GM21737 (cell line): ENCODE results near the gene SLC12A3.
A peak's percentile ranks its signal among the peaks of the same experiment; 100 is the strongest.

ENCODE experiments used
- ATAC-seq: cut with Tn5 transposase; IDR thresholded peaks from one replicate; pipeline ENCODE4 v1.9.1; 2021; ENCODE audit warnings: mild to moderate bottlenecking, moderate library complexity; ENCODE audit not compliant: unreplicated experiment

Gene SLC12A3

DNA sequence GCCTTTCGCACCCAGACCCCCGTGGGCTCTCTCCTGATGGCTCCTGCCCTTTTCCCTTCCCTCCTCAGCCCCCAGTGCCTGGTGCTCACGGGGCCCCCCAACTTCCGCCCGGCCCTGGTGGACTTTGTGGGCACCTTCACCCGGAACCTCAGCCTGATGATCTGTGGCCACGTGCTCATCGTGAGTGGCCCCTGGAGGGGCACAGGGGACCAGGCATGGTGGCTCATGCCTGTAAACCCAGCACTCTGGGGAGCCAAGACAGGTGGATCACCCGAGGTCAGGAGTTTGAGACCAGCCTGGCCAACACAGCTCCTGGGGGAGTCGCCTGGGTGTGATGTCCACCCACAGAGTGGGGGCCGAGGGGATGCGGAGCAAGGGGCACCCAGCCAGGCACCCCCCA, 21.3 kb downstream of the SLC12A3 start:
- no peak for ATAC-seq

DNA sequence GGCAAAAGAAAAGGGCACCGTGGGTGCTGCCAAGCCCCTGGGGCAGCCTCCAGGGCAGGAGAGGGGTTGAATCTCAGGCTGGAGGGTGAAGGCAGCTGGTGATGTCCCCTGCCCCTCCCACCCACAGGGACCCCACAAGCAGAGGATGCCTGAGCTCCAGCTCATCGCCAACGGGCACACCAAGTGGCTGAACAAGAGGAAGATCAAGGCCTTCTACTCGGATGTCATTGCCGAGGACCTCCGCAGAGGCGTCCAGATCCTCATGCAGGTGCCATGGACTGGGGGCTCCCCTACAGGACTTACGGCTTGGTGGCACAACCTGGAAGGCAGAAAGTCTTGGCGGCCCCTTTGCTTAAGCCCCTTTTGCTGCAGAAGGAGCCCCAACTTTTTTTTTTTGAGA, 21.8 kb downstream of the SLC12A3 start:
- no peak for ATAC-seq

DNA sequence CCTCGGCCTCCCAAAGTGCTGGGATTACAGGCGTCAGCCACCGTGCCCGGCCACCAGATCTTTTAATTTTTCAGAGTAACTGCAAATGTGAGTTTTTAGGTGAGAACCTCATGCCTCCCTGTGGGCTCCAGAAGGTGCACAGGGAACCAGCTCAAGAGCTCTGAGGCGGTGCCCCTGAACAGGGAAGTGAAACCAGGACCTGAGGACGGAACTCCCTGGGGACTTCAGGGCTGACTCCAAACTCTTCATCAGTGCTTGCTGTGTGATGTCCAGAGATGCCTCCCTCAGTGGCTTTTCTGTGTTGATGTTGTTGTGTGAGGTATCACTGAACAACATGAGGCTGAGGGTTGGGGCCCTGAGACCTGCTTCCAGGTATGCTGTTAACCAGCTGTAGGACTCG, 23.8 kb downstream of the SLC12A3 start:
- ATAC-seq = no peak

DNA sequence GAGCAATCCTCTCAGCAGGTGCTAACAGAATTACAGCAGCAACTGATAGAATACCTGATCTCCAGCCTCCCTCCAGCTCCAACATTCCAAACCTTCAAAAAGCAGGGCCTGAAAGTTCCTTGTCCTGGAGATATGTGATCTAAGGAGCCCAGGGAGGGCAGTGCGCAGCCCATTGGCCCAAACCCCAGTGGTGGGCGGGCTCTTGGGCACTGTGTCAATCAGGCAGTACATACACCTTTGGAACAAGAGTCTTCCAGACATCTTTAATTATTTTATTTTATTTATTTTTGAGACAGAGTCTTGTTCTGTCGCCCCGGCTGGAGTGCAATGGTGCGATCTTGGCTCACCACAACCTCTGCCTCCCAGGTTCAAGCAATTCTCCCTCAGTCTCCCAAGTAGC, 24.2 kb downstream of the SLC12A3 start:
- ATAC-seq = no peak

DNA sequence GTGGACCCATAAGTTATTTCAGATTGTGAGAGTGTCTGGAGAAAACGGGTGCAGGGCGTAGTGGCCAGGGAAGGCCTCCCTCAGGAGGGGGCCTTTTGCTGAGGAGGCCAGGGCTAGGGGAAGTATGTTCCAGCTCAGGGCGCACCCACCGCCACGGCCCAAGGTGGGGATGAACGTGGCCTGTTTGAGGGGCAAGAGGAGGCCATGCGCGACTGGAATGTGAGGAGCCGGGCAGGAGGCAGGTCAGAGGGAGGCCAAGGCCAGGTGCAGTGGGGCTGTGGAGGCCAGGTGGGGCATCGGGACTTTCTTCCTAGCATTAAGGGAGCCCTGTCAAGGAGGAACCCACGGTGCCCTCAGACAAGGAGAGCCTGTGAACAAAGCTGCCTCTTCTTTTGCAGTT, 26.7 kb downstream of the SLC12A3 start:
- ATAC-seq = no peak

DNA sequence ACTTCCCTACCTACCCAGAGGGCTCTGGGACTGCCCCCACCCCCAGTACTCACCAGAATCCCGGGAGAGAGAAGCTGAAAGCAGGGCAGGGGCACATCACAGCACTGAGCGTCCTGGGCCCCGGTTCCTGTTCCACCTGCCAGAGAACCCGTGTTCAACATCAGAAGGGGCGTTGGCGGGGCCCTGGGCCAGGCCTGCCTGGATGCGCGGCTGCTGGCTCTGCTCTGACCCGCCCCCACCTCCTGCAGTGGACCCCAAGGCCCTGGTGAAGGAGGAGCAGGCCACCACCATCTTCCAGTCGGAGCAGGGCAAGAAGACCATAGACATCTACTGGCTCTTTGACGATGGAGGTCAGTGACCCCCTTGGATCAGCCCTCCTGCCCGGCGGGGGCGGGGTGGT, 27.7 kb downstream of the SLC12A3 start:
- ATAC-seq = no peak

DNA sequence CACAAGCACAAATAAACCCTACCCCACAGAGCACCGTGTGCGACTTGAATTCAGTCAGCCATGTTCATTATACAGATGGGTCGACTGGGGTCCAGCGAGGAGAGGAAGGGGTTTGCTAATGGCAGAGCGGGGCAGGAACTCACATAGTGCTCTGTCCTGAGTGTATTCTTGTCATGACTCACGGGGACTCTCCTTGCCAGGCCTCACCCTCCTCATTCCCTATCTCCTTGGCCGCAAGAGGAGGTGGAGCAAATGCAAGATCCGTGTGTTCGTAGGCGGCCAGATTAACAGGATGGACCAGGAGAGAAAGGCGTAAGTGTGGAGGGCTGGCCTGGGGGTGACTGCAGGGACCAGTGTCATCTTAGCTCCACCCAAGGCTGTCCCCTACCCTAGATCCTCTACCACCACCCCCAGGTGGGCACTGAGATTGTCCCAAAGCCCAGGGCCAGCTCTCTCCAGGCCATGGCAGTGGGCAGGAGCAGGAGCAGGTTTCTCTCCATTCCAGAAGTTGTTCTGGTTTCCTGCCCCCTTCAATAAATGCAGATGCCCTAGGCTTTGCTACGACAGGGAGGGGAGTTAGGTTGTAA, 29.4 kb downstream of the SLC12A3 start:
- no peak for ATAC-seq

DNA sequence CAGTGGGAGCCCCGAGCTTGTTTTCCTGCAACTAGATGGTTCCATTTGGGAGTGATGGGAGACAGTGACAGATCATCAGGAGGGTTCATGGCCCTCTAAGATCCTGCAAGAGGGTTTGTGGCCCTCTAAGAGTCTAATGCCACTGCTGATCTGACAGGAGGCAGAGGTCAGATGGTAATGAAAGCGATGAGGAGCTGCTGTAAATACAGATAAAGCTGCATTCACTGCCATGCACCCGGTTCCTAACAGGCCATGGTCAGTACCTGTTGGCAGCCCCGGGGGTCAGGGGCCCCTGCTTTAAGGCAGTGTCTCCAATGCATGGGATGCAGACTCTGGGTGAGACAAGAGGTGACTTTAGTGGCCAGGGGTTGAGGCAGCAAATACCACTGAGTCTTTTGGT, 30.8 kb downstream of the SLC12A3 start:
- no peak for ATAC-seq

DNA sequence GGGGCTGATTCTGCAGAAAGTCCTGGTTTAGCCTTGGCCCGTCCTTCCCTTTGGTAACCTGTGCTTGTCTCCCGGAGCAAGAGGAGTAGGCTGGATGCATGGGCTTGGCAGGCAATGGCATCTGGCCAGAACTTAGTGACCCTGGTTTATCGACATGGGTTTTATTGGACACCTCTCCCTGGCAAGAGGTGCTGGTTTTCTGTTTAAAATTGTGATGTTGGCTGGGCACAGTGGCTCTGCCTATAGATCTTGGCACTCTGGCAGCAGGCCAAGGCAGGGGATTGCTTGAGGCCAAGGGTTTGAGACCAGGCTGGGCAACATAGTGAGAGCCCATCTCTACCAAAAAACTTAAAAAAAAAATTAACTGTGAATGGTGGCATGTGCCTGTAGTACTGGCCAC, 31.2 kb downstream of the SLC12A3 start:
- ATAC-seq = no peak

DNA sequence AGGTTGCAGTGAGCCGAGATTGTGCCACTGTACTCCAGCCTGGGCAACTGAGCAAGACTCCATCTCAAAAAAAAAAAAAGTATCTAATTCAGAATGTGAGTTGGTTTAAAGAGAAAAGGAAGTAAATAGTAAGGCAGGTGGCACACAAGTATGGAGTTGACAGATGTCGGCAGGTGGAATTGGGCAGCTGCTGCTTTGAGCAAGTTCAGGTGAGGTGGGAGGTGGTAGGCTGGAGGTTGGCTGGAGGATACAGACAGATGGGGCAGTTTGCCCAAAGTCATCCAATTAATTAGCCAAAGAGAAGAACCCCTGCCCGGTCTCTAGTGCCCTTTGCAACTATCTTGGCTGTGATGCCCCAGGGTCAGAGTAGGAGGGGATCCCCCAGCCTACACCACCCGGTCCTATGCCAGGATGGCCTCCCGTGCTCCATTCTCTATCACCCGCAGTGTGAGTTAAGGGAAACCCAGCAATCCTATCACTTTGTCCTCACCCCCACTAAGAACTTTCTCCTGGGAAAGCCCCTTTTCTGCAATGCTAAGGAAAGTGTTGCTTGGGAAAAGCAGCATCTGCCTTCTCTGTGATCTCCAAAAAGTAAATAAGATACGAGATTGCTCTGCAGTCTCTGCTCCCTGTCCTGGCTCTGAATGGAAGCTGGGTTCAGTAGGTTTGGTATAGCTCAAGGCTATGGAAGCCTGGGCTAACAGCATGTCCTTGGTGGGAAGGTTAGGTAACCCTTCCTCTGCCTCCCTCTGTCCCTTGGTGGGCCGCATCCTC, 32.2 kb downstream of the SLC12A3 start:
- ATAC-seq = no peak

DNA sequence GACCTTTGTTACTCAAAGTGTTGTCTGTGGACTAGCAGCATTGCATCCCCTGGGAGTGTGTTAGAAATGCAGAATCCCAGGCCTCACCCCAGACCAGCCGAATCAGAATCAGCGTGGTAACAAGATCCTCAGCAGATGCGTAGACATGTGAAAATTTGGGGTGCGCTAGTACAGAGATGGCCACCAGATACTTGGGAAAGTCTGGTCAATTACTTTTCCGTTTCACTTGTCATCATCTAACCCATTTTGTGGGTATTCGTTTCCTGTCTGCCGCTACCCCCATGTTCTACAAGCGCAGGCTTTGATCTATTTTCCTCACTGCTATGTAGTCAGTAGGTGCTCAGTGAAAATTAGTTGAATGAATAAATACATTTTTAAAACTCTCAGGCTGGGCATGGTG, 33.8 kb downstream of the SLC12A3 start:
- ATAC-seq = no peak

DNA sequence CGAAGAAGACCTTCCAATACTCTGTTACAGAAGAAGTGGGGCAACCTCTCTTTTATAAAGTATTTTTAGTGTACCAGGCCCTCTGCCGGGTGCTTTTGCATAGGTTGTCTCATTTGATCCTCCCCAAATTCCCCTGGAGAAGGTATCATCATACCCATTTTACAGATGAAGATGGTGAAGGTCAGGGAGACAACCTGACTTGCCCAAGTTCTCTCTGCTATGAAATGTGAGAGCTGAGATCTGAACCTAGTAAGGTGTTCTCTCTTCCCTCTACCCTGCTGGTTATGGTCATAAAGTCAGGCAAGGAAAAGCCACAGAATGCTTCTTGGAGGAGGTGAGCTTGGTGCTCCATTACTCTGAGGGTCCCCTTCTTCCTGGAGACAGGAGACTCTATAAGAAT, 38.9 kb downstream of the SLC12A3 start:
- ATAC-seq = no peak

DNA sequence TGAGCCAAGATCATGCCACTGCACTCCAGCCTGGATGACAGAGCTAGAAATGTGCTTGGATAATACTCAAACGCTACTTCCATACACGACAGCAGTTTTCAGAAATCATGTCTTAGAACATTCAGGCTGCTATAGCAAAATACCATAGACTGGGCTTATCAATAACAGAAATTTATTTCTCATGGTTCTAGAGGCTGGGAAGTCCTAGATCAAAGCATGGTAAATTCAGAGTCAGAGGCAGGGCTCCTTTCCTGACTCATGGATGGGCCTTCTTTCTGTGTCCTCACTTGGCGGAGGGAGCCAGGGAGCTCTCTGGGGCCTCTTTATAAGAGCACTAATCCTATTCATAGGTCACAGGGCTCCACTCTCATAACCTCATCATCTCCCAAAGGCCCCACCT, 42.4 kb downstream of the SLC12A3 start:
- ATAC-seq = no peak

DNA sequence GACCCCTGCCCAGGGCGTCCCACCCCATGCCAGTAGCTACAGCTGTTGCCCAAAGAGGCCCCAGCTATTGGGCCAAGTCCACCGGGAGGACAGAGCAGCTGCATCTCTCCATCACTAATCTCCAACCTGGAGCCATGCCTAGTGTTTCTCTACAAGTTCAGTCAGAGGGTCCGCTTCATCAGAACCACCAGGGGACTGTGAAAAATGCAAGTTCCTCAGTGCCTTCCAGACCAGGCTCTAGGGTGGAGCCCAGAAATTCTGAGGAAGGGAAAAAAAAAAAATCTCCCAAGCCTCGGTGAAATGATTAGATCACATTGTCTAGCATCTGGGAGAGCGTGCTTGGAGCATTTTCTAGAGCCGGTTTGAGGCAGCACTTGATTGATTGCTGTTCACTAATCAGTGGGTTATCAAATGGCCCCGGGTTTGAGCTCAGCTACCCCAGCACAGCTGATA, 44.5 kb downstream of the SLC12A3 start:
- ATAC-seq = no peak

DNA sequence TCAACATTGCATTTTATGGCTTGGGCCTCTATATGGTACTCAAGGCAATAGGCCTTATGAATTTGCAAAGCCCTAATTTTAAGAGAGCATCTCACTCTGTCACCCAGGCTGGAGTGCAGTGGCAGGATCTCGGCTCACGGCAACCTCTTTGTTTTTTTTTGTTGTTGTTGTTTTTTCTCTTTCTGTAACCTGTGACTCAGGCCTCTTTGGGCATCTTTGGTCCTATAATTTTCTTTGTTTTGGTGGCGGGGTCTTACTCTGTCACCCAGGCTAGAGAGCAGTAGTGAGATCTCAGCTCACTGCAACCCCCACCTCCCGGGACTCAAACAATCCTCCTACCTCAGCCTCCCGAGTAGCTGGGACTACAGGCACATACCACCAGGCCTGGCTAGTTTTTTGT, 45.1 kb downstream of the SLC12A3 start:
- ATAC-seq = no peak

DNA sequence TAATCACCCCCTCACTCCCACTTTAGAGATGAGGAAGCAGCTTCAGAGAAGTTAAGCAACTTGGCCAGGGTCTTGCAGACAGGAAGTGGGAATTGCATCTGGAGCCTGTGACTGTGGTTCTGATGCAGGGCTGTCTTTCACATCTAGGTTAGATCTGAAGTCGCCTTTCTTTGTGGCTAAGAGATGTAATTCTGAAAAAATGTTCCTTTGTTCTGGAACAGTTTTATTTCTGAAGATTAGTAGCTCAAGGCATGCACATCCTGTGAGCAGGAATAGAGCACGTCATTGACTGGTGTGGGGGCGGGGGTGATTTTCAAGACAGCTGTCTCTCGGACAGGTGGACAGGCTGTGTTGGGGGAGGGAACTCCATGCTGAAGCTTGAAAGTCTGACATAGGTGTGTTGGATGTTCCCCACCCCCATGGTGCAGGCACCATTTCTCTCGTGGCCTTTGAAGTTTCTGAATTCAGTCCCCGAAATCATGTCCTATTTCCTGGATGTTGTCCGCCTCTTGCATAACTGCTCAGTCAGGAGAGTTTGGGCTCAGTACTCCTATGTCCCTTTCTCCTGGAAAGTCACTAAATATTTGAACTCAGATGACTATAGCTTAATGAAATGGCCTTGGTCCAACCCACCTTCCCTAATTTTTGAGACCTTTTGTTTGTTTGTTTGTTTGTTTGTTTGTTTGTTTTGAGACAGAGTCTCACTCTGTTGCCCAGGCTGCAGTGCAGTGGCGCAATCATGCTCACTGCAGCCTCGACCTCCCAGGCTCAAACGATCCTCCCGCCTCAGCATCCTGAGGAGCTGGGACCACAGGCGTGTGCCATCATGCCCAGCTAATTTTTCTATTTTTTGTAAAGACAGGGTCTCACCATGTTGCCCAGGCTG, 45.9 kb downstream of the SLC12A3 start:
- ATAC-seq = no peak

DNA sequence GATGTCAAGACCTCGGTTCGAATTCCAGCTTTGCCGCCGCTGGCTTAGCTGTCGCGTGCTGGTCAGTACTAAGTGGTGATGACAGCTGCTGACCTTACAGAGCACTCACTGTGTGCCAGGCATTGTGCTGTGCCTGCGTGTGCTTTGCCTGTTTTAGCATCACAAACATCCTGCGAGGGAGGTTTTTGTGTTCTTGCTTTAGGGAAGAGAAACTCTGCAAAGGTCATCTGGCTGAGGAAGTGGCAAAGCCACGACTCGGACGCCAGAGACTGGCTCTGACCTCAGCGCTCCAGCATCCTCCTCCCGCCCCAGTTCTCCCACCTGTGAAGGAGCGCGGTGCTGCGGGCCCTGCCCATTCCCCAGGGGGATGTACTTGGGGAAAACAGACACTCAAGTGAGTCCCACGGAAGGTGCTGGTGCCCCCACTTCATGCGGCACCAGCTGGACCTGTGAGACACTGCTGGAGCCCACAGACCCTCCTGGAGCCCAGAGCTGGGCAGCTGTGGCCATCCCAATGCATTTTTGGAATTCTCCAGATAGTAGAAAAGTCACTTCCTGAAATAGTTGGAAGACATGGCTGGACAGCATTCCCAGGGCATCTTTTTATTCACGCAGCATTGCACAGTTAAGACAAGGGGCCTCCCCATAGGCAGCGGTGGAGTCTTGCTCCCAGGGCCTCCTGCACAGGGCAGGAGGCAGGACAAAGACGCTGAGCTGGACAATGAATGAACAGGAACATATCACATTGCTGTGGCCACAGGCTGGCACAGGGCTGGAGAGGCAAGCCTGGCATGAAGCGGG, 47.0 kb downstream of the SLC12A3 start:
- peak; percentile 66 for ATAC-seq

DNA sequence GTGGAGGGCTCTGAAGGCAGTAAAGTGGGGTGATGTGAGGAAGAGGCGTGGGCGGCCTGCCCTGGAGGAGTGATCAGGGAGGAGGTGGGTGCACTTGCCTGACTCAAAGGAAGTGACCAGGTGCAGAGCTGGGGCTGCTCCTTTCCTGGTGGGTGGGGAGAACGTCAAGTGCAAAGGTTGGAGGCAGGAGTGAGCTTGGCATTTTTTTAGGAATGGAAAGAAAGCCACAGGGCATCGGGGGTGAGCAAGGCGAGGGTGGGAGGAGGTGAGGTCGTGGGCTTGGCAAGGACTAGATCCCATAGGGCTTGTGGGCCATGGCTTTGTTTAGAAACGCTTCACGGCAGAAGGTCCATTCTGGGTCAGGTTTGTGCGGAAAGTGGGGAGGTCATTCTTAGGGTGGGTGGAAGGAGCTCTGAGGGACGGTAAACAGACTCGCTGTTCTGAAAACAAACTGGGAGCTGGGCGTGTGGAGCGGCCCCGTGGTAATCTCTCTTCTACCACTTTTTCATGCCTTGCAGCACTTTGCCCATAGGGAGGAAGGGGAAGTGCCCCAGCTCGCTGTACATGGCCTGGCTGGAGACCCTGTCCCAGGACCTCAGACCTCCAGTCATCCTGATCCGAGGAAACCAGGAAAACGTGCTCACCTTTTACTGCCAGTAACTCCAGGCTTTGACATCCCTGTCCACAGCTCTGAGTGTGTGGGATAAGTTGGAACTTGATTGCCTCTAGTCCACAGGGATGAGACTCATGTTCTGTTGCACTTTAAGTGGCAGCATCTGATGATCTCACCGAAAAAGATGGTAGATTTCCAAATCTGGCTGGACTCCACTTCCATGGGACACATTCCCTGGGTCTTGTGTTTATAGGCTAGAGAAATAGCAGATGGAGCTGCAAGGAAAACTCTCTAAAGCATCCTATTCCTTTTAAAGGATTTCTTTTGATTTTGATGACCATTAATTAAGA, 48.0 kb downstream of the SLC12A3 start:
- ATAC-seq = no peak

DNA sequence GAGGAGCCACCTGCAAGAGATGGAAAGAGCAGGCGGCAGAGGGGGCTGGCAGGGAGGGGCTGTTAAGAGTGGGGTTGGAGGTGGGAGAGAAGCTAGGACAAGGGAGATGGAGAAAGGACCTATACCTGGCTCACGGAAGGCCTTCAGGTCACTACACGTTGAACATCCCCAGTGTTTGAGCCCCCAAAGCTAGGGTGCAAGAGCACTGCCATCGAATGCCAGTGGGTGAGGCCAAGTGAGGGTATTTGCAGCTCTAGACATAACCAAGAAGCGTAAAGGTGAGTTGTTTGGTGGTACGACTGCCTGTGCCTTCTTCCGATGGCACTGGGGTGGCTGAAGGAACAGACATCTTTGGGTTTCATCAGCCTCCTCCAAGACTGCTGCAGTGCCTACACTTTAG, 49.9 kb downstream of the SLC12A3 start:
- no peak for ATAC-seq
